ENCODE measurements around the gene PRSS16.

- TF ChIP-seq ZNF384 (IDR thresholded peaks at IDR 0.05) (no peak), FOXK2 (IDR thresholded peaks at IDR 0.05) (no peak), HDGF (IDR thresholded peaks at IDR 0.05; ENCODE audit: borderline replicate concordance) (no peak), TARDBP (IDR thresholded peaks at IDR 0.05) (no peak), FOXM1 (IDR thresholded peaks at IDR 0.05; ENCODE audit: borderline replicate concordance) (no peak)
Measured at GRCh38 chr6:27297484-27297856, 50.0 kb downstream of the PRSS16 start.
